GM12872 (cell line): ENCODE data around the gene OLAH.

Experiments
- TF ChIP-seq, protein P1 (sequence below): IDR thresholded peaks from 3 replicates; pipeline ENCODE4 v1.5.1; 2011; ENCODE audit warnings: low read depth, mild to moderate bottlenecking, low read length, moderate library complexity; ENCODE audit not compliant: insufficient read depth

OLAH gene

DNA sequence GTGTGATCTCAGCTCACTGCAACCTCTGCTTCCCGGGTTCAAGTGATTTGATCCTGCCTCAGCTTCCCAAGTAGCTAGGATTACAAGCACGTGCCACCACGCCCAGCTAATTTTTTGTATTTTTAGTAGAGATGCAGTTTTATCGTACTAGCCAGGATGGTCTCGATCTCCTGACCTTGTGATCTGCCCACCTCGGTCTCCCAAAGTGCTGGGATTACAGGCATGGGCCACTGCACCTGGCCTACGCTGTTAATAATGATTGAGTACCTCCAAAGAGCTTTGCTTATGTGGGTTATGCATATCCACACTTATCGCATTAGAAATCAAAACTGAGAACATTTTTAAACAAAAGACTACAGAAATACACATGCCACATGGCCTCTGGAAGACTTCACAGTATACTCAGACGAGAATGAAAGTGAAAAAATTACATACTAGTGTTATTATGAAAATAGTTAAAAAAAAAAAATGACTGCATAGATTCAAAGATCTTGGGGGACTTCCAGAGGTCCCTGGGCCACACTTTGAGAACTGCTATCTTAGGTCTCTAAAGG, 78.8 kb downstream of the OLAH start:
- TF ChIP-seq, protein P1, sequence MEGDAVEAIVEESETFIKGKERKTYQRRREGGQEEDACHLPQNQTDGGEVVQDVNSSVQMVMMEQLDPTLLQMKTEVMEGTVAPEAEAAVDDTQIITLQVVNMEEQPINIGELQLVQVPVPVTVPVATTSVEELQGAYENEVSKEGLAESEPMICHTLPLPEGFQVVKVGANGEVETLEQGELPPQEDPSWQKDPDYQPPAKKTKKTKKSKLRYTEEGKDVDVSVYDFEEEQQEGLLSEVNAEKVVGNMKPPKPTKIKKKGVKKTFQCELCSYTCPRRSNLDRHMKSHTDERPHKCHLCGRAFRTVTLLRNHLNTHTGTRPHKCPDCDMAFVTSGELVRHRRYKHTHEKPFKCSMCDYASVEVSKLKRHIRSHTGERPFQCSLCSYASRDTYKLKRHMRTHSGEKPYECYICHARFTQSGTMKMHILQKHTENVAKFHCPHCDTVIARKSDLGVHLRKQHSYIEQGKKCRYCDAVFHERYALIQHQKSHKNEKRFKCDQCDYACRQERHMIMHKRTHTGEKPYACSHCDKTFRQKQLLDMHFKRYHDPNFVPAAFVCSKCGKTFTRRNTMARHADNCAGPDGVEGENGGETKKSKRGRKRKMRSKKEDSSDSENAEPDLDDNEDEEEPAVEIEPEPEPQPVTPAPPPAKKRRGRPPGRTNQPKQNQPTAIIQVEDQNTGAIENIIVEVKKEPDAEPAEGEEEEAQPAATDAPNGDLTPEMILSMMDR: no peak
